ENCODE measurements around the gene MAGEB17.

MAGEB17 gene

DNA sequence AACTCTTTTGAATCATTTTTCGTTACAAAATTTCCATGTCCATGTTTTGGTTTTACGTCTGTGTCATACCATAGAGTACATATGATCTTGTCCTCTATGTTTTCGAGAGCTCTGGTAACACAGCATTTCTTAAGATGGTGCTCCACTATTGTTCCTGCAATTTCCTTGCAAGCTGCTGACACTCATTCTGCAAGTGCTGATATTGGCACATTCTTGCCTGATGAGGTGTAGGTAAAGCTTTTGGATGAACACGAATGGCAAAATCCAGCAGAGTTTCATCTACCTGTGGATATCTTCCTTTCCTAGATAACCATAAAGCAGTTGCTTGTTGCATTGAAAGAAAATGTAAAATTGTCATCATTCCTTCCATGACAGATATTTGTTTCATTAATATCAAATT is 41.3 kb downstream of the MAGEB17 start:
- no peak for DNase-seq (ENCODE audit: low read depth, low spot score)

DNA sequence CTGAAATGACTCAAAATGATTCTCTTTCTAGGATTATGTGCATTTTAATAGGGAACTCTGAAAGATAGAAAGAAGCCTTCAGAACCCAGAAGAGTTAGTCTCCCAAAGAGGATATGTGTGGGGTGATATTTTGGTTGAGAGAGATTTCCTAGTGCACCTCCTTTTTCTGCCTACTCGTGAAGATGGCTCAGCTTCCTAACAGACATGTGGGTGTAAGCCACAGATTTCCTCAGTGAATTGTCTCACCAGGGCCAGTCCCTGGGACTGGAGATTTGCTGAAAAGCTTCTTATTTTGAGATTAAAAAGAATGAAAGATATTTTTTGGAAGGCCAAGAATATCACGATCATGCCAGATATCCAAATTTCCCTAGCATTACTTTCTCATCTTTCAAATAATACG is 42.8 kb downstream of the MAGEB17 start:
- no peak for DNase-seq (ENCODE audit: low read depth, low spot score)

DNA sequence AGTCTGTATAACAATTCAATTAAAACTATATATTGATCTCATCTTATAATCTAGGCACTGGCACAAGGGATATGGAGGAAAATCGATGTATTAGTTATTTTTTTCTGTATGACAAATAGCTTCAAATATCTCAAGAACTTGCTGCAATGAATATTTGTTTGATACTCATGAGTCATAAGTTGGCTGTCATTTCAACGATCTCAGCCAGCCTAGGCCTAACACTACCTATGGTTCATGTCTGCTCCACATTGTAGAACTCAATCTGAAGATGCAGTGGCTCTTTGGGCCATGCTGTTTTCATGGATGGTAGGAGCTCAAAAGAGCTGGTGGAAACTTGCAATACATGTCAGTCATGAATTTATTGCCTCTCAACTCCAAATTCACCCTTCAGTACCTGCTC is 44.7 kb downstream of the MAGEB17 start:
- peak; percentile 2 for DNase-seq (ENCODE audit: low read depth, low spot score)

DNA sequence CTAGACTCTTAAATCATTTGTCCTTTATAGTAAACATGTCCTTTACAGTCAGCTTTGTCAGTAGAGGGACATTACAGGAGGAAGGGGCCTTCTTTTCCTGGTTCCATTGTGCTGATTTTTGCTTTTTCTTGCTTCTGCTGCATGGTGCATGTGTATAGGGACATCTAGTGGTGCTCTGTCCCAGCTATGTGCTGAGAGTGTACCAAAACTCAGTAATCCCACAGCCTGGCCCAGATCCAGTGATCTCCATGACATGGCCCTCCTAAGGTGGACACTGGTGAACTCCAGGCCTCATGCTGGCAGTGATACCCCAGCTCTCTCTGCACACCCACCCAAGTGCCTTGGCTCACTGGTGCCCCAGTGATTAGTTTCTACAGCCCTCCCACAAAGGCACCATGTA is 45.2 kb downstream of the MAGEB17 start:
- peak; percentile 7 for DNase-seq (ENCODE audit: low read depth, low spot score)

DNA sequence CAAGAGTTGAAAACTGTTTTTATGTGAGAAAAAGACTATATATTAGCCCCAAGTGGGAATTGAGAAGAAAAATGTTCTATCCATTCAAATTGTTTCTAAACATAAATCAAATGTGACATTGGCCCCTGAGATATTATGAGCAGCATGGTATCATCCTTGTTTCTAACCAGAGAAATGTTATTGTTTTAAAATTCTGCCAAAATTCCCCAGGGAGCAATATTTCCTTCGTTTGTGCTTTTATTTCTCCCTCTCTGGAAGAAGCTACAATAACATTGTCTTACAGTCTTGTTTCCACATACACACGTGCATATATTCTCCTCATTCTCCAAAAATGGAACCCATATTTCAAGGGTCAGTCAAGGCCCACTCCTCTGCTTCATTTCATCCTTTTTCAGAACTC is 46.7 kb downstream of the MAGEB17 start:
- DNase-seq (ENCODE audit: low read depth, low spot score): no peak

DNA sequence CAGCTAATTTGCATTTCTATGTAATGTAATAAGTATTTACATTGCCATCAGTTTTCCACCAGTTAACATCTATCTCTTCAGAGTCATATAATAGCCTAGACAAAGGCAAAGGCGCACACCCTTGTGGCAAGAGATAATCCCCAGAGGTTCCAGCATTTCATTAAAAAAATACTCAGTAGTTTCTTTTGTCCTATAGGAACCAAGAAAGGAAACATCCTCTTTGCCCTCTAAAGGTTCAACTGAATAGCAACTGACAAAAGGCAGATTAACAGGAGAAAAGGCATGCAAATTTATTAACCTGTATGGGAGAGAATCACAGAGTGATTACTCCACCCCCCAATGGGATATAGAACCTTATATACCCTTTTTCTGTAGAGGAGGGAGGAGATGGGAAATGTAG is 48.4 kb downstream of the MAGEB17 start:
- DNase-seq (ENCODE audit: low read depth, low spot score): no peak

Data from astrocyte of the hippocampus (primary cell).